GM19328 (cell line): ENCODE measurements around the gene ST6GAL1.
"Not testable (repeated sequence)": the region's sequence is repeated elsewhere in the genome, so short reads cannot be mapped to it uniquely, and the experiment has no call there.

ENCODE experiments used
- ATAC-seq: cut with Tn5 transposase; IDR thresholded peaks from one replicate; pipeline ENCODE4 v1.9.1; 2021; ENCODE audit warnings: mild to moderate bottlenecking, moderate library complexity; ENCODE audit not compliant: unreplicated experiment

ST6GAL1 gene, protein sequence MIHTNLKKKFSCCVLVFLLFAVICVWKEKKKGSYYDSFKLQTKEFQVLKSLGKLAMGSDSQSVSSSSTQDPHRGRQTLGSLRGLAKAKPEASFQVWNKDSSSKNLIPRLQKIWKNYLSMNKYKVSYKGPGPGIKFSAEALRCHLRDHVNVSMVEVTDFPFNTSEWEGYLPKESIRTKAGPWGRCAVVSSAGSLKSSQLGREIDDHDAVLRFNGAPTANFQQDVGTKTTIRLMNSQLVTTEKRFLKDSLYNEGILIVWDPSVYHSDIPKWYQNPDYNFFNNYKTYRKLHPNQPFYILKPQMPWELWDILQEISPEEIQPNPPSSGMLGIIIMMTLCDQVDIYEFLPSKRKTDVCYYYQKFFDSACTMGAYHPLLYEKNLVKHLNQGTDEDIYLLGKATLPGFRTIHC

DNA sequence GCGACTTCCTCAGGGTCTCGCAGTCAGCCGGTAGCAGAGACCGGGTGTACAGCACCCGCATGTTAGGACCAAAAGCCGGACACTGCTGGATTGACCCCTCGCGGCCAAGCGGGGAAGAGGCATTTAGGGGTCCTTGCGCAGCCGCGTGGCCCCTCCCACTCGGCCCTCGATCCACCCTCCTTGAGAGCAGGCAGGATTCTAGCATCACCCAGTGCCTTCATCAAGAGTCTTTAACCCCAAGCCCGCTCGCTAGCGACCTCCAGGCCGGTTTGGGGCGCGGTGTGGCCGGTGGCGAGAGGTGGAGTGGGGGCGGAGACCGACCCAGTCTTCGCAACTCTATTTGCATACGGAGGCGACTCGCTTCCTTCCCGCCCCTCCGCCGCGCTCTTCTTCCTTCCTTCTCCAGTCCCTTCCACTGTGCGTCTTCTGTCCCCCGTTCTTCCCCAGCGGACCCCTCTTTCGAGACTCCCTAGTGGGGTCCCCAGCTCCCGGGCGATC is at the start of gene ST6GAL1:
Gene ST6GAL1, plus strand, starts transcription at position 384 of the 498 bp plus-strand sequence. CDS start 112,178 bp downstream, outside the sequence.
- peak; percentile 59 for ATAC-seq

DNA sequence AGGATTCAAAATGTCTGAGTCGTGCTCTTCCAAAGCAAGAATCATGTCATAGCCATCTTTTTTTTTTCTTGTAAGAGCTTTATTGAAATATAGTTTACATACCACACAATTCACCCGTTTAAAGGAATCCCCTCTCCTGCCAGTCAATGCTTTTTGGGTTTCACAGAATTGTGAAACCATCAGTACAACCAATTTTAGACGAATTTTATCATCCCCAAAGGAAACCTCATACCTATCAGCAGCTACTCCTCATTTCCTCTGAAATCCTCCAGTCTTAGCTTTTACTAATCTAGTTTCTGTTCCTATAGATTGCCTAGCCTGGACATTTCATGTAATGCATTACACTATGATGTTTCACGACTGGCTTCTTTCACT is 48.2 kb upstream of the ST6GAL1 start:
- ATAC-seq = no peak

DNA sequence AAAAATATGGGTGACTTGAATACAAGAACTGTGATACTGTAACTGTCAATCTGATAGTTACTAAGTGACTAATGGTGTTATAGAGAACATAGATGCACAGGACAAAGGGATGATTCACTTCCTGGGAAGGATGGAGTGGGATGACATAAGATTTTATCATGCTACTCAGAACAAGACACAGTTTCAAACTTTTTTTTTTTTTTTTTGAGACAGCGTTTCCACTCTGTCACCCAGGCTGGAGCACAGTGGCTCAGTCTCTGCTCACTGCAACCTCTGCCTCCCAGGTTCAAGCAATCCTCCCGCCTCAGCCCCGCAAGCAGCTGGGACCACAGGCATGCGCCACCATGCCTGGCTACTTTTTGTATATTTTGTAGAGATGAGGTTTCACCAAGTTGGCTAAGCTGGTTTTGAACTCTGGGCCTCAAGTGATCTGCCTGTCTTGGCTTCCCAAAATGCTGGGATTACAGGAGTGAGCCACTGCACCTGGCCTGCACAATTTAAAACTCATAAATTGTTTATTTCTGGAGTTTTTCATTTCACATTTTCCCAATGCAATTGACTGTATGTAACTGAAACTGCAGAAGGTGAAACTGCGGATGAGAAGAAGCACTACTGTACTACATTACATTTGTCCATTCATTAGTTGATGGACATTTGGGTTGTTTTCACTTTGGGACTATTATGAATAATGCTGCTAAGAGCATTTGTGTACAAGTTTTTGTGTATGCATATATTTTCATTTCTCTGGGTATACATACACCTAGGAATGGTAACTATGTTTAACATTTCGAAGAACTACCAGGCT is 47.2 kb upstream of the ST6GAL1 start:
- ATAC-seq = no peak

DNA sequence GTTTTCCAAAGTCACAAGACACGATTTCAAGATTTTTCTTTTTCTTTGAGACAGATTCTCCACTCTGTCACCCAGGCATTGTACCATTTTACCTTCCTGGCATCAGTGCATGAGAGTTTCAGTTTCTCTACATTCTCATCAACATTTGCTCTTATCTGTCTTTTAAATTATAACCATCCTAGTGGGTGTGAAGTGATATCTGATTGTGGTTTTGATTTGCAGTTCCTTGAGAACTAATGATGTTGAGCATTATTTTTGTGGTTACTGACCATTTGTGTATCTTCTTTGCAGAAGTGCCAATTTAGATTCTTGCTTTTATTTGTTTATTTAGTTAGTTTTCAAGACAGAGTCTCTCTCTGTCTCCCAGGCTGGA is 46.7 kb upstream of the ST6GAL1 start:
- ATAC-seq = no peak

DNA sequence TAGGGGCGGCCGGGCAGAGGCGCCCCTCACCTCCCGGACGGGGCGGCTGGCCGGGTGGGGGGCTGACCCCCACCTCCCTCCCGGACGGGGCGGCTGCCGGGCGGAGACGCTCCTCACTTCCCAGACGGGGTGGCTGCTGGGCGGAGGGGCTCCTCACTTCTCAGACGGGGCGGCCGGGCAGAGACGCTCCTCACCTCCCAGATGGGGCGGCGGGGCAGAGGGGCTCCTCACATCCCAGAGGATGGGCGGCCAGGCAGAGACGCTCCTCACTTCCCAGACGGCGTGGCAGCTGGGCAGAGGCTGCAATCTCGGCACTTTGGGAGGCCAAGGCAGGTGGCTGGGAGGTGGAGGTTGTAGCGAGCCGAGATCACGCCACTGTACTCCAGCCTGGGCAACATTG is 45.5 kb upstream of the ST6GAL1 start:
- ATAC-seq = not testable (repeated sequence)

DNA sequence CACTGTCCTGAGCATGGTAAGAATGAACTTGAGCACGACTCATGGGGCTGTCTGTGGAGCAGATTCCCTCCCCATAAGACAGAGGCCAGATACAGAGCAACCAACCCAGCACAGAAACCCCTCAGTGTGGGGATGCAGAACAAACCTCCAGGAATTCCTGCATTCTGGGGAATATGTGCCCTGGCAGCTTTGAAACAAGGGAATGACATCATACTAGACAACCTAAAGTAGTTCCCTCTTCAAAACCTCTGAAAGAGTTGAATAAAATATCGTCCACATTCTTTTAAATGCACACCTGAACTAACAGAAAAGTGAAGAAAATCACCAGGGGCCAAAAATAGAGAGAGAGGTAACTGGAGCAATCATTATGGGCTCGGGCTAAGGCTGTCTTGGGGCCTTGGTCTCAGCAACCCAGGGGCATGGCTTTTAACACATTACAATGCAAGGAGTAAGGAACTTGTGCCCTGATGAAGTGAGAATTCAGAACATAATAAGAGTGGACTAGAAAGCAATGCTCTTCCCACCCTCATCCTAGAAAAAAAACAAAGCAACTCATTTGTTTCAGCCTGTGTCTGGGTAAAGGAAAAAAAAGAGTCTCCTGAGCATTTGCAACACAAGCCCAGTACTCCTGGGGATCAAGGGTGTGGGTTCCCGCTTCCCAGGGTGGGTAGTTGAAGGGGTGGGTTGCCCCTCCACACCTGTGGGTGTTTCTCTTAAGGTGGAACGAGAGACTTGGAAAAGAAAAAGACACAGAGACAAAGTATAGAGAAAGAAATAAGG is 43.9 kb upstream of the ST6GAL1 start:
- no peak for ATAC-seq

DNA sequence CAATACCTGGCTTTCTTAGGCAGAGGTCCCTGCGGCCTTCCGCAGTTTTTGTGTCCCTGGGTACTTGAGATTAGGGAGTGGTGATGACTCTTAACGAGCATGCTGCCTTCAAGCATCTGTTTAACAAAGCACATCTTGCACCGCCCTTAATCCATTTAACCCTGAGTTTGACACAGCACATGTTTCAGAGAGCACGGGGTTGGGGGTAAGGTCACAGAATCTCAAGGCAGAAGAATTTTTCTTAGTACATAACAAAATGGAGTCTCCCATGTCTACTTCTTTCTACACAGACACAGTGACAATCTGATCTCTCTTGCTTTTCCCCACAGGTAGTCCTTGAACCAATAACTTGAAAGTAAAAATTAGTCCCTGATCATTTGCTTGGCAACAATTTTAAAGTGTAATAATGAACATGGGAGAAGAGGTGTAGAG is 42.8 kb upstream of the ST6GAL1 start:
- not testable (repeated sequence) for ATAC-seq

DNA sequence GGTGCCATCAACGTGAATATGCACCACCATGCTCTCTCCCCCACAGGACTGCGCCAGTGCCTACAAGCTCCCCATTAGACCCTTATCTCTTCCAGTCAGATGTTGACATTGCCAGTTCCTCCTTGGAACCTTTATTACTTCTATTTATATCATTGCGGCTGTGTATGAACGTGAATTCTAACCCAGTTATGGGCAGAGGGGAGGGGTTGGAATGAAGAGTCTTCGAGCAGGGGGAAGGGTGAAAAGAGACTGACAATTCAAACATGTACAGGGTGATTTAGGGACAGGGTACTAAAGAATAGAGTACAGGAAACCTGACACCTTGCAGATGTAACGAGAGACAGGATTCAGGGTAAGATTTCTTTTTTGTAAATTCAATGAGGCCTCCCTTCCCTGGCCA is 41.8 kb upstream of the ST6GAL1 start:
- no peak for ATAC-seq

DNA sequence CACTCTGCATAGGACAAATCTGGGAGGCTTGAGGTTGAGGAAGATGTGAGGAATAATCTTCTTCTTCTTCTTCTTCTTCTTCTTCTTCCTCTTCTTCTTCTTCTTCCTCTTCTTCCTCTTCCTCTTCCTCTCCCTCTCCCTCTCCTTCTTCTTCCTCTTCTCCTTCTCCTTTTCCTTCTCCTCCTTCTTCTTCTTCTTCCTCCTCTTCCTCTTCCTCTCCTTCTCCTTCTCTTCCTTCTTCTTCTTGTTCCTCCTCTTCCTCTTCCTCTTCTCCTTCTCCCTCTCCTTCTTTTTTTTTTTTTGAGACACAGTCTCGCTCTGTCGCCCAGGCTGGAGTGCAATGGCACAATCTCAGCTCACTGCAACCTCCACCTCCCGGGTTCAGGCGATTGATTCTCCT is 40.6 kb upstream of the ST6GAL1 start:
- not testable (repeated sequence) for ATAC-seq

DNA sequence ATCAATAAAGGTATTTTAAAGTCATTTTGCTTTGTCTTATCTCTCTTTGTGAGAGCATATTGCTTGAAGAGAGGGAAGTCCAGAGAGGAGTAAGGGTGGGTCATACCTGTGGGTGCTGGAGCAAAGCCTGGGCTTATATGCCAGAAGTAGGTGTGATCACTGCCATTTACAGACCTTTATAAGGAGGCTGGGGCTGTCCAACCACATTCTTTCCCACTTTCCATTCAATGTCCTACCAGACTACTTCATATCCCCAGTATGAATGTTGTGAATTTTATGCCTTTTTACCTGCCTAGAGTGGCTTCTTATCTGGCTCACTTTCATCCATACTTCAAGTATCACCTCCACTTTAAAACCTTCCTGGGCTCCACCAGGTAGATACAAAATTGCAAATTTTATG is 39.4 kb upstream of the ST6GAL1 start:
- no peak for ATAC-seq

DNA sequence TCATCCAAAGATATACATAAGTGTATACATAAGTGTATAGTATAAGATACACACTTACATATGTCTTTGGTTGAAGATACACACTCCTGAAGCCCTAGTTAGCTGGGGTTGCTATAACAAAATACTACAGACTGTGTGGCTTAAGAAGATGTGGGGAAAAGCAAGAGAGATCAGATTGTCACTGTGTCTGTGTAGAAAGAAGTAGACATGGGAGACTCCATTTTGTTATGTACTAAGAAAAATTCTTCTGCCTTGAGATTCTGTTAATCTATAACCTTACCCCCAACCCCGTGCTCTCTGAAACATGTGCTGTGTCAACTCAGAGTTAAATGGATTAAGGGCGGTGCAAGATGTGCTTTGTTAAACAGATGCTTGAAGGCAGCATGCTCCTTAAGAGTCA is 37.3 kb upstream of the ST6GAL1 start:
- not testable (repeated sequence) for ATAC-seq

DNA sequence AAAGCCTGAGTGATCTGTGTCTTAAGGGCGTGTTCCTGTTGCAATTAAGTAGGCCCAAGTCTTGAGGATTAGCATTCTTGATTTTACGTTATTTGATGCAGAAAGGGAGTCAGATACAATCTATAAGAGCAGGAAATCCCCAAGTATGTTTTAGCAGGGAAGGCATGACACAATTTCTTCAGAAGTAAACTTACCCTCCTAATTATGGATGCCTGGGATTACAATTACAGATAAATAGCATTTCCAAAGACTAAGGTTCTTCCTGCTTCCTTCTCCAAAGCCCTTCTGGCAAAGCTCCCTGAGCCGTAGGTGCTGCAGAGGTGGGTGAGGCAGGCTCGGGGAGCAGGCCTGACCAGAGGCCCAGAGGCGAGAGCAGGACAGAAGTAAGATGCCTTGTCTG is 34.9 kb upstream of the ST6GAL1 start:
- ATAC-seq = no peak

DNA sequence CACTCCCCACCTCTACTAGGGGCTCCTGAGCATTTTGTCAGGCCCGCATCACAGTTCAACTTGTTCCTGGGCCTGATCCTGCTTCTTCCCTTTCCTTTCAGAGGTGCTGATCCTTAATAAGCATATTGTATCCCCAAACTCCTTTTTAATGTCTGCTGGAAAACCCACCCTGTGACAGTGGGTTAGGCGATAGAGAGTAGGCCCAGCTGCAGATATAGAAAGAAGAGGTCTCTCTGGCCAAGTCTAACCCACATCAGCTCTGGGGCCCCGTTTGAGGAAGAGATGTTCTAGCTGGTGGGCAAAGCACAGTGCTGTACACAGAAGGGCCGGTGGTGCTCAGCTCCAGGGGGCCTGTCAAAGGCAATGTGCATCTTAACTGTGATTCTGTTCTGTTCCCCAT is 34.3 kb upstream of the ST6GAL1 start:
- no peak for ATAC-seq

DNA sequence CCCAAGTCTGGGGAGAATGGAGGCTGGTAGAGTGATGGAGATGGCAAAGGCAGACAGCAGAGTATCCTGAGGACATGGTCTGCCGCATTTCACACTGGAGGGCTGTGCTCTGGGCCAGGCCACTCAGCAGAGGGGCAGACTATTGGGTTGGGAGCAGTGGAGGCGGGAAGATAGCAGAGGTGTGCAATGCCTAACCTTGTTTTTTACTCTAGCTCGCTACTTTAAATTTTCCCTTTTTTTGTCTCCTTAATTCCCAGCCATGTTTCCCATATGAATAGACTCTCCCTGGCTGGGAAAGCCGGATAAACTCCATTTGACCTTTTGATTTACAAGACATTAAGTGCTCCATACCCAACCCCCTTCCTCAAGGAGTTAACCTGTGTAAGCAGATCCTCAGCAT is 33.5 kb upstream of the ST6GAL1 start:
- ATAC-seq = no peak

DNA sequence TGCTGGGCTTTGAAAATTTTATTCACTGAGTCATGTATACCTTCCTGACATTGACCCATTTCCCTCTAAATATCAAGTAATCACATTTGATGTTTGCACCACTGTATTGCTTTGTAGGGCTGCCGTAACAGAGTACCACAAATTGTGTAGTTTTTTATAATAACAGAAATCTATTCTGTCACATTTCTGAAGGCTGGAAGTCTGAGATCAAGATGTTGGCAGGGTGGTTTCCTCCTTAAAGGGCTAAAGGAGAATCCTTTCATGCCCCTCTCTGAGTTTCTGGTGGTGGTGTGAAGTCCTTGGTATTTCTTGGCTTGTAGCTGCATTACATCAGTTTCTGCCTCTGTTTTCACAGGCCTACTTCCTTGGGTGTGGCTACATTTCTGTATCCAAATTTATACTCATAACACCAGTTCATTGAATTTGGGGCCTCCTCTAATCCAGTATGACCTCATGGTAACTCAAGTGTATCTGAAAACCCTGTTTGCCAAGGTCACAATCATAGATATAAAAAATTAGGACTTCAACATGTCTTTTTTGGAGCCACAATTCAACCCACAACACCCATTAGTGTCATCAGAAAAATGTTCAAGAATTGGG is 29.1 kb upstream of the ST6GAL1 start:
- ATAC-seq = no peak

DNA sequence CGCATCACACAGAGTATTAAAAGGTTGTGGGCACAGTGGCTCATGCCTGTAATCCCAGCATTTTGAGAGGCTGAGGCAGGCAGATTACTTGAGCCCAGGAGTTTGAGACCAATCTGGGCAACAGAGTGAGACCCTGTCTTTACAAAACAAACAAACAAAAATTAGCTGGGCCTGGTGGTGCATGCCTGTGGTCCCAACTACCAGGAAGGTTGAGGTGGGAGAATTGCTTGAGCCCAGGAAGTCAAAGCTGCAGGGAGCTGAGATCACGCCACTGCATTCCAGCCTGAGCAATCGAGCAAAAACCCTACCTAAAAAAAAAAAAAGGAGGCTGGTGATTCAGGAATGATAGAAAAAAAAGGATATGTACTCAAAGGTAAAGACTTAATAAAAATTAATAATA is 28.2 kb upstream of the ST6GAL1 start:
- no peak for ATAC-seq

DNA sequence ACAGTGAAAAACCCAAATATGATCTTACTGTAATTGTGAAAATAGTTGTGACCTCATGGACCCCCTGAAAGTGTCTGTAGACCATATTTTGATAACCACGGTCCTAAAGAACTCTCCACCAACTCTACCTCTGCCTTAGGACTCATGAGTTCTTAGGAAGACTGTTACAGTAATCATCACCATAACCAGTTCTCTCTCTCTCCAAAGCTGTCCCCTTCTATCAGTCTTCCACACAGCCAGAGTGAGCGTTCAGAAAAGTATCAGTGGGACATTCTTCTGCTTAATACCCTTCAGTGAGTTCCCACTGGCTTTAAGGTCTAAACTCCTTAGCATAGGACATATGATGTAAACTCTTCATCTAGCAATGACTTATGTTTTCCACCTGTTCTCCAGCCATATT is 27.6 kb upstream of the ST6GAL1 start:
- no peak for ATAC-seq

DNA sequence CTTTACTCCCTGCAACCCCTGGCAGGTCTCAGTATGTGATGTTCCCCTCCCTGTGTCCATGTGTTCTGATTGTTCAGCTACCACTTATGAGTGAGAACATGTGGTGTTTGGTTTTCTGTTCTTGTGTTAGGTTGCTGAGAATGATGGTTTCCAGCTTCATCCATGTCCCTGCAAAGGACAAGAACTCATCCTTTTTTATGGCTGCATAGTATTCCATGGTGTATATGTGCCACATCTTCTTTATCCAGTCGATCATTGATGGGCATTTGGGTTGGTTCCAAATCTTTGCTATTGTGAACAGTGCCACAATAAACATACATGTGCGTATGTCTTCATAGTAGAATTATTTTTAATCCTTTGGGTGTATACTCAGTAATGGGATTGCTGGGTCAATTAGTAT is 26.6 kb upstream of the ST6GAL1 start:
- not testable (repeated sequence) for ATAC-seq

DNA sequence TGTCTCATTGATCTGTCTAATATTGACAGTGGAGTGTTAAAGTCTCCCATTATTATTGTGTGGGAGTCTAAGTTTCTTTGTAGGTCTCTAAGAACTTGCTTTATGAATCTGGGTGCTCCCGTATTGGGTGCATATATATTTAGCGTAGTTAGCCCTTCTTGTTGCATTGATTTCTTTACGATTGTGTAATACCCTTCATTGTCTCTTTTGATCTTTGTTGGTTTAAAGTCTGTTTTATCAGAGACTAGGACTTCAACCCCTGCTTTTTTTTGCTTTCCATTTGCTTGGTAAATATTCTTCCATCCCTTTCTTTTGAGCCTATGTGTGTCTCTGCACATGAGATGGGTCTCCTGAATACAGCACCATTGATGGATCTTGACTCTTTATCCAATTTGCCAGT is 23.3 kb upstream of the ST6GAL1 start:
- ATAC-seq = not testable (repeated sequence)

DNA sequence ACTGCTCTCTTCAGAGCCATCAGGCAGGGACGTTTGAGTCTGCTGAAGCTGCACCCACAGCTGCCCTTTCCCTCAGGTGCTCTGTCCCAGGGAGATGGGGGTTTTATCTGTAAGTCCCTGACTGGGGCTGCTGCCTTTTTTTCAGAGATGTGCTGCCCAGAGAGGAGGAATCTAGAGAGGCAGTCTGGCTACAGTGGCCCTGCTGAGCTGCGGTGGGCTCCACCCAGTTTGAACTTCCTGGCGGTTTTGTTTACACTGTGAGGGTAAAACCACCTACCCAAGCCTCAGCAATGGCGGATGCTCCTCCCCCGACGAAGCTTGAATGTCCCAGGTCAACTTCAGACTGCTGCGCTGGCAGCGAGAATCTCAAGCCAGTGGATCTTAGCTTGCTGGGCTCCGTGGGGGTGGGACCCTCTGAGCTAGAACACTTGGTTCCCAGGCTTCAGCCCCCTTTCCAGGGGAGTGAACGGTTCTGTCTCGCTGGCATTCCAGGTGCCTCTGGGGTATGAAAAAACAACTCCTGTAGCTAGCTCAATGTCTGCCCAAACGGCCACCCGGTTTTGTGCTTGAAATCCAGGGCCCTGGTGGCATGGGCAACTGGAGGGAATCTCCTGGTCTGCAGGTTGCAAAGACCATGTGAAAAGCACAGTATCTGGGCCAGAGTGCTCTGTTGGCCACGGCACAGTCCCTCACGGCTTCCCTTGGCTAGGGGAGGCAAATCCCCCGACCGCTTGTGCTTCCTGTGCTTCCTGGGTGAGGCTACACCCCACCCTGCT is 21.1 kb upstream of the ST6GAL1 start:
- no peak for ATAC-seq
